Lower leg skin (tissue), 3 donors: ENCODE data around the gene SYT15B.
"Not testable (repeated sequence)": the region's sequence is repeated elsewhere in the genome, so short reads cannot be mapped to it uniquely, and the experiment has no call there.

Experiments used
- POLR2A ChIP-seq, 2 donors: fragments of 450-650 bp; IDR thresholded peaks; one replicate each; pipeline ENCODE4 v1.6.1; 2016 to 2017; ENCODE audit warnings: antibody characterized with exemption in 2 of 2, mild to moderate bottlenecking in 1 of 2, moderate library complexity in 1 of 2
- TF ChIP-seq, protein P1 (sequence below), 3 donors: fragments of 450-650 bp; IDR thresholded peaks; one replicate each; pipeline ENCODE4 v1.5.1; 2016; ENCODE audit warnings: antibody characterized with exemption in 3 of 3, mild to moderate bottlenecking in 3 of 3, moderate library complexity in 2 of 3

DNA sequence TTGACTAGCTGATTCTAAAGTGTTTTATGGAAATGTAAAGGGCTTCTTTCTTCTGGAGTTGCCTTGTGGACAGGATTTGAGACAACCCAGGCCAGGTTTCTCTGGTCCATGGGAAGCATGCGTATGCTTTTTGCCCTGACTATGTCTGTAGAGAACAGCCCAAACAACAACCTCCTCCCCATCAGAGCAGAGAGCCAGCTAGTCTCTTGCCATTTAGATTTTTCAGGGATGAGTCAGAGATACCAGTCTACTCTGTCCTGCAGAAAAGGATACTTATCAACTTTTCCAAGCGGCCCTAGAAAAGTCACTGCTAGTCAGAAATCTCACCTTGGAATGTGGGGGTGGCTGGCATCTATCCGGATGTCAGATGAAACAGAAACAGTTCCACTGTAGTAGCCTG is 11.6 kb downstream of the SYT15B start:
- TF ChIP-seq, protein P1, sequence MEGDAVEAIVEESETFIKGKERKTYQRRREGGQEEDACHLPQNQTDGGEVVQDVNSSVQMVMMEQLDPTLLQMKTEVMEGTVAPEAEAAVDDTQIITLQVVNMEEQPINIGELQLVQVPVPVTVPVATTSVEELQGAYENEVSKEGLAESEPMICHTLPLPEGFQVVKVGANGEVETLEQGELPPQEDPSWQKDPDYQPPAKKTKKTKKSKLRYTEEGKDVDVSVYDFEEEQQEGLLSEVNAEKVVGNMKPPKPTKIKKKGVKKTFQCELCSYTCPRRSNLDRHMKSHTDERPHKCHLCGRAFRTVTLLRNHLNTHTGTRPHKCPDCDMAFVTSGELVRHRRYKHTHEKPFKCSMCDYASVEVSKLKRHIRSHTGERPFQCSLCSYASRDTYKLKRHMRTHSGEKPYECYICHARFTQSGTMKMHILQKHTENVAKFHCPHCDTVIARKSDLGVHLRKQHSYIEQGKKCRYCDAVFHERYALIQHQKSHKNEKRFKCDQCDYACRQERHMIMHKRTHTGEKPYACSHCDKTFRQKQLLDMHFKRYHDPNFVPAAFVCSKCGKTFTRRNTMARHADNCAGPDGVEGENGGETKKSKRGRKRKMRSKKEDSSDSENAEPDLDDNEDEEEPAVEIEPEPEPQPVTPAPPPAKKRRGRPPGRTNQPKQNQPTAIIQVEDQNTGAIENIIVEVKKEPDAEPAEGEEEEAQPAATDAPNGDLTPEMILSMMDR (IDR thresholded peaks at IDR 0.05) = not testable (repeated sequence)
- not testable (repeated sequence) for TF ChIP-seq POLR2A (IDR thresholded peaks at IDR 0.05)
